Measurements from ENCODE around the gene SLC9A2.

DNA sequence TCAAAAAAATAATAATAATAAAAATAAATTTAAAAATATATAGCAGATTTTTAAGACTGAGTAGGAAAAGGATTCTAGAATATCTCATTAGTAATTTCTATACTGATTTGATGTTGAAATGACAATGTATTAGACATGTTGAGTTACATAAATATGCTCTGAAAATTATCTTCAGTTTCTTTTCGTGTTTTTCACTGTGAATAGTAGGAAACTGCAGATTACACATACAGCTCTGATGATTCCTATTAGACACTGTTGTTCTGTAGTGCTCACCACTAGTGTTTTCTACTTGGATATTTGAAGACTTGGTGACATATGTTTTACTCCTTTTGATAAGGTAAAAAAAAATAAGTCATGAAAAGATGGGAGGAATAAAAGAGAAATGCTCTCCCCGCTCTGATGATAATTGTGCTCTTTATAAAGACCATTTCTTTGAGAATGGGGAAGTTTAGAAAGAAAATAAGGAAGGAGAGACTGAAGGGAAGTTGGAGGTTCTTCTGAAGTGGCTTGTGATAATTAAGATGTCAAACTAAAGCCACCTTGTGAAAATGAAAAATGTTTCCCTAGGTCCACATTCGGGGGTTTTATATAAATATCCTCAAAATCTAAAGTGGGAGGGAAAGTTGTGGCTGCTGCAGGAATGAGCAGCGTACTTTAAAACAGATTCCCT, 52.9 kb downstream of the SLC9A2 start:
- TF ChIP-seq, protein P1, sequence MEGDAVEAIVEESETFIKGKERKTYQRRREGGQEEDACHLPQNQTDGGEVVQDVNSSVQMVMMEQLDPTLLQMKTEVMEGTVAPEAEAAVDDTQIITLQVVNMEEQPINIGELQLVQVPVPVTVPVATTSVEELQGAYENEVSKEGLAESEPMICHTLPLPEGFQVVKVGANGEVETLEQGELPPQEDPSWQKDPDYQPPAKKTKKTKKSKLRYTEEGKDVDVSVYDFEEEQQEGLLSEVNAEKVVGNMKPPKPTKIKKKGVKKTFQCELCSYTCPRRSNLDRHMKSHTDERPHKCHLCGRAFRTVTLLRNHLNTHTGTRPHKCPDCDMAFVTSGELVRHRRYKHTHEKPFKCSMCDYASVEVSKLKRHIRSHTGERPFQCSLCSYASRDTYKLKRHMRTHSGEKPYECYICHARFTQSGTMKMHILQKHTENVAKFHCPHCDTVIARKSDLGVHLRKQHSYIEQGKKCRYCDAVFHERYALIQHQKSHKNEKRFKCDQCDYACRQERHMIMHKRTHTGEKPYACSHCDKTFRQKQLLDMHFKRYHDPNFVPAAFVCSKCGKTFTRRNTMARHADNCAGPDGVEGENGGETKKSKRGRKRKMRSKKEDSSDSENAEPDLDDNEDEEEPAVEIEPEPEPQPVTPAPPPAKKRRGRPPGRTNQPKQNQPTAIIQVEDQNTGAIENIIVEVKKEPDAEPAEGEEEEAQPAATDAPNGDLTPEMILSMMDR (IDR thresholded peaks at IDR 0.05) = no peak
- TF ChIP-seq POLR2AphosphoS5 (IDR thresholded peaks at IDR 0.05) = no peak
